GM18502 (cell line): ENCODE data around the gene PECR.
"Not testable (repeated sequence)": the region's sequence is repeated elsewhere in the genome, so short reads cannot be mapped to it uniquely, and the experiment has no call there.

Experiments
- ATAC-seq: cut with Tn5 transposase; IDR thresholded peaks from one replicate; pipeline ENCODE4 v1.9.1; 2021; ENCODE audit warnings: mild to moderate bottlenecking; ENCODE audit not compliant: unreplicated experiment, poor library complexity

PECR gene

DNA sequence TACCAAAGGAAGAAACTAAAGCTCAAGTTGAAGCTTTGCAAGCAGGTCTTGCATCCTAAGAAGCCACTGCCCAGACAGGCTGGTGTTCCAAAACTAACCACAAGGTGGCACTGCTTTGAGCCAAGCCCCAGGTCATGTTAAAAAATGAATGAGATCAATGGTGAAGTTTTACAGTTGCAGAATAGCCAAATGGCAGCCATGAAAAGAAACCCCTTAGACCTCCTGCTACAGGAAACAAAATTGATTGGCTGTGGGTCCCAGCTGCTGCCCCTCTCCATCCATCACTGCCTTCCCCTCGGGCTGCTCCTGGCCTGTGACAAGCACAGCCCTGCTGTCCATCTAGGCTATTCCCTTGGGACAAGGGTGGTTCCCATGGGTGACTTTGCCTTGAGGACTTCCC lies 47.5 kb downstream of the PECR start:
- peak; percentile 34 for ATAC-seq

DNA sequence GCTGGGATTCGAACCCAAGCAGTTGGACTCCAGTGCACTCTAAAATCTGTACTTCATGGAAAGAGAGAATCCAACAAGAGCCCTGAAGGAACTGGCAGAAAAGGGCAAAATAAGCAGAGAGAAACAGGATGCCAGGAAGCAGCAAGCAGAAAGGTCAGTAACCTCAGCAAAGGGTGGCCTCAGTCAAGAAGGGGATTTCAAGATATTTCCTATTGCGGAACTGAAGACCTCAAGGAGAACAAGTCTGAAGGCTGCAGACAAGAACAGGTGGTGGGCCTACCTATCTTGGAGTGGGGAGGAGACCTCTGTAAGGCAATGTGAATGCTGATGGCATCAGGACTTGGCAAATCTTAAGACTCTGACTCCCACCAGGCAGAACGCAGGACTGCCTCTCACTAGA lies 48.2 kb downstream of the PECR start:
- no peak for ATAC-seq

DNA sequence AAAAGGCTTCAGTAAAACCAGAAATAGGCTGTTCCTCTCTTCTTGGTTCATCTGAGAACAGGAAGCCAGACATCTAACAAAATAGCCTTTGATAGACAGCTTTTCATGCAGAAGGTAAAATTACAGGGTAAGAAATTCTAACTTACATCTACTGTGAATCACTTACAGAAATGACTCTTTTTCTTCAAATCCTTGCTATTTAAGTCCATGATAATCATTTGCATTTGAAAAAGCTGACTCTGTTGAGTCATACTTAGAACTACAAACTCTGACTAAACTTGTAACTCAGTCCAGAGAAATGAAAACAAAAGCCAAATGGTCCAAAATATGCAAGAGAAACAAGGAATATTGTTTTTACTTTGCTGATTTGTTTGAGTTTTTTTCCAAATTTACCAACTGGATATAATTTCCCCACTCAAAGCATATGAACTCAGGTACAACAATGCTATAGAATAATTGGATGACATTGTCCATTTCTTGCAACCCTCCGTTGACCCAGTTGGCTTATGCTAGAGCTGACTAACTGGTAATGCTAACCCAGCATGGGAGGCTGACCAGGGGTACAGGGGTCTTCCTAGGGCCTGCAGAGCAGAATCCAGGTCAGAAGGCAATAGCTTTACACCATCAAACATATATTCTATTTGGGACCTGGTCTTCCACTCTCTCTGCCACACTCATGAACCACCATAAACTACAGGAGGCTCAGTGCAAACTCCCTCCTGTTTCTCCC lies 49.5 kb downstream of the PECR start:
- peak; percentile 83 for ATAC-seq

DNA sequence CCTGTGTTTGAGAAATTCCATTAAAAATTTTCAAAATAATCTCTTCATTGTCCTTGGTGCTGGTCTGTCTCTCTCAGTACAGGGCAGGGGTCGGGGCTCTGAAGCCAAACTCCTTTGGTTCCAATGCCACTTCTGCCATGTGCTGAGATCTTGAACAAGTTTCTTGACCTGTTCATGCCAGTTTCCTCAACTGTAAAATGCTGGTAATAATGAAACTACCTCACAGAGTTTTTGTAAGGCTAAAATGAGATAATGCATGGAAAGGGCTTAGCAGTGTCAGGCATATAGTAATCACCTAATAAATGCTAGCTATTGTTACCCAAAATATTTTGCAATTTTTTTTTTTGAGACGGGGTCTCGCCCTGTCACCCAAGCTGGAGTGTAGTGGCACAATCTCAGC lies 51.4 kb downstream of the PECR start:
- ATAC-seq, result no peak

DNA sequence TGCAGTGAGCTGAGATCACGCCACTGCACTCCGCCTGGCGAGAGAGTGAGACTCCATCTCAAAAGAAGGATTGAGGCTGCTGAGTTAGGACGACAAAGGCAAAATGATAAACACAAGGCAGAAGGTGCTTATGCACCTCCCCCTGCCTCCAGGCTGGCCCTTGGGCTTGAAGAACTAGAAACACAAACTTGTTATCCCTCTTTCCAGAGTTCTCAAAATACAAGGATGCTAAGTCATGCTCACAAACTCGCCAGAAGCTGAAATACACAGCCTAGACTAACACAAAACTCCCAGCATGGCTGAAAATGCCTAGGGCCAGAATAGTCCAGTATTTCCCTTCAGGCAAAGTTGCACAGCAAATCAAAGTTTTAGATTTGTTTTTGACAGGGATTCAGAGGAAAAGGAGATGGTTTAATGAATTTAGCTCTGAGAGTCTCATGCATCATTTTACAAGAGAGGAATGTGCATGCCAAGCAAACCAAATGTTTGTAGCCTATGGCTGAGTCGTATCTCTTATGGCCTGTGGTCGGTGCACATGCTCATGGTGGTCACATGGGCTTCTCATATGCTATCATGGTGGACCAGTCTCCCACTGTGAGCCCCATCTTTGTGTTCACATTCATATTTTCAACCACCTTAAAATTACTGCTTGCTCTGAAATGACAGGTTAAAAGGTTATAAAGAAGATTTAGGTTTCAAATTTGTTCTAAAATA lies 52.0 kb downstream of the PECR start:
- ATAC-seq, result no peak

DNA sequence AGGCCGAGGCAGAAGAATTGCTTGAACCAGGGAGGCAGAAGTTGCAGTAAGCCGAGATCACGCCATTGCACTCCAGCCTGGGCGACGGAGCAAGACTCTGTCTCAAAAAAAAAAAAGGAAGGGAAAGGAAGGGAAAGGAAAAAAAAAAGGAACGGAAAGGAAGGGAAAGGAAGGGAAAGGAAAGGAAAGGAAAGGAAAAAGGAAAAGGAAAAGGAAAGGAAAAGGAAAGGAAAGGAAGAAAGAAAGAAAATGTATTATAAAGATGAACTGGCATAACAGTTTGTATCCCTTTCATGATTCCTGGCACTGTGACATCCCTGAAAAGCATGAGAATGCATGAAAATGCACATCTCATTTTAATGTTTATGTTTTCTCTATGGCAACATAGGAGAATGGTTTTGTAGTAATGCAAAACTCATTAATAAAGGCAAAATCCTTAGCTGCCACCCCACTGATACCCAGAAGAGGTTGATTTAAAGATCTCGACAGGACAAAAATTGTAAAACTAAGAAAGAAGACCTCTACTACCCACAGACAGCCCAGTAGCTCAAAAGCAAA lies 56.8 kb downstream of the PECR start:
- ATAC-seq, result no peak

DNA sequence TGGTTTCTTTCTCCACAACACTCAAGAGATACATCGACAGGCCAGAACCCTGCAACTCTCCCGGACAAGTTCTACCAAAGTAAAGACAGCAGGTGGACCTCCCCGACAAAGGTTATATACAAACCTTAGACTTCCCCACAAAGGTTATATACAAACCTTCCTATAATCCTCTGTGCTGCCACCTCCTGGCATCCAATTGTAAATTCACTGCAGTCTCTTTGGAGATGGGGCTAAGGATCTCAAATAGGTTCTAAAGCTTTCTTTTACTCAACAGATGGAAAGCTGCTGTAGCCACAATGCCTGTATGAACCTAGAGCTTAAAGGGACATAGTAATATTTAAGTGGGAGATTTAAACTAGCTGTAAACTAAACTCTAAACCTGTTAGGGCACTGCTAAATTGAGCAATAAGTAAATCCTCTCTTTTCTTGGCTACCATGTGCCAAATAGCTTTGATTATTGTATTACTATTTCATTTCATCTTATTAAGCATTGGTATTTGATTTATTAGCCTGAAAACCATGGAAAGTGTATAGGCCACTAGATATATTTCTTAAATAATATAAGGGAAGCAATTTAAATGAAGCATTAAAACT lies 58.5 kb downstream of the PECR start:
- ATAC-seq, result peak; percentile 89

DNA sequence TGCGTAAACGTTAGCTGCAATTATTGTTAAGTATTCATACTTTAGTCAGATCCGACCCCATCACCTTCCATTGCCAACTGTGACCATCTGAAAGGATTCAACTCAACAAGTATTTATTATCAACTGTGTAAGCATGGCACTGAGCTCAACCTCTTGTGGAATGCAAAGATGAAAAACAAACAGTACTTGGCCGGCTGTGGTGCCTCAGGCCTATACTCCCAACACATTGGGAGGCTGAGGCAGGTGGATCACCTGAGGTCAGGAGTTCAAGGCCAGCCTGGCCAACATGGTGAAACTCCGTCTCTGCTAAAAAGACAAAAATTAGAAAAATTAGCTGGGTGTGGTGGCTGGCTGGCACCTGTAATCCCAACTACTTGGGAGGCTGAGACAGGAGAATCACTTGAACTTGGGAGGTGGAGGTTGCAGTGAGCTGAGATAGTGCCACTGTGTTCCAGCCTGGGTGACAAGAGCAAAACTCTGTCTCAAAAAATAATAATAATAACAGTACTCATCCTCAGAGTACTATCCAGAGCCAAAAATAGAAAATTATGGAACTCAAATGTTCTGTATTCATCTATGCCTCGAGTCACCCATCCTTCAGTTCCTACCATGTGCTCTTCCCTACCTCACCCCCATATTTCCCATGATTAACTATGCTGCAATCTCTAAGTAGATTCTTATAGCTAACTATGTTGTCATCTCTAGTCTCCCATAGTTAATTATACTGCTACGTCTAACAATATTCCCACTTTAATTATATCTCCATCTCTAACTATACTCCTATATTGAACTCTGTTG lies 59.6 kb downstream of the PECR start:
- no peak for ATAC-seq

DNA sequence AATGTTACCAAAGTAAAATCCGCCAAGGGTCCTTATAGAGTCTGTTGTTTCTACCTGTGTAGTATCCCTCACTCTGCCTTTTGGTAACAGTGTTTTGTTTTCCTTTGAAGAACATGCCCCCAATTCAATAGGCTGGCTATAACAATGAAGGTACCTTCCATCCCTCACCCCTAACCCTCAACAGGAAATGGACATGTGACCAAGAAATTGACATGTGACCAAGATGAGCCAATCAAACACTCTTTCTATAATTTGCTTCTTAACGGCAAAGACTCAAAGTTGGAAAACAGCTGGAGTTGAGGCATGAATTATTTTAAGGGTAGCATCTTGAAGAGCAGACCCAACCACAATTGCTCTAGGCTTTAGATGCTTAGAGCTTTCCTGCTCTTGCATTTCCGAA lies 62.9 kb downstream of the PECR start:
- no peak for ATAC-seq

DNA sequence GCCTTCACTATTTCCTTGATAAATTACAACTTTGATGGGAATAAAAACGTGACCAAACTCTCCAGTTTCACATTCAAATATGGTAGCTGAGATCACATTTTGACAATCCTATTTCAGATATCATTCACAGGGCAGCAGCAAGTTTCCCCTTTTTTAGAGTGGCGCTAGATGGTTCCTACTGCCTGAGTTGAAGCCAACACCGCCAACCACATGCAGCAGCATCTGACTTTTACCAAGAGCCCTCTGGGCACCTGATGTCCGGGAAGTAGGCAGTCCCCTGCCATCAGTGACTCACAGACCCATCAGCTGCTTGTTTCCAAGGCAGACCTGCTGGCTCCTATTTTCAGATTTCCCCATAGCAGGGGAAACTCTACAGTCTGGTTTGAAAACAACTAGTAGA lies 64.2 kb downstream of the PECR start:
- ATAC-seq, result peak; percentile 36

DNA sequence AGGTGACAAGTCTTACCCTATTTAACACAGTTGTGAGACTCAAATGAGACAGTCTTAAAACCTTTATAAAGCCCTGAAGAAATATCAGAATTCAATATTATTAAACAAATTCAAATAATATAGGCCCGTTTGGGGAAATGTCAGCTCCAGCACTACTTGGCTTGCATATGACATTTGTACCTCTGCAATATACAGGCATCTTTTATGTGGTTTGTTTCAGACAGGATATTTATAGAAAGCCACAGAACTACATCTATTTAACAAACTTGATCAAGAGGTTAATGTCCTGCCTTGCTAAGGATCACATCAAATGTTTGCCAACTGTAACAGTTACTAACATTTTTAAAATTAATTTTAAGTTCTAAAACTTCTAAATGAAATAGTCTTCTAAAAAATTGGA lies 65.0 kb downstream of the PECR start:
- no peak for ATAC-seq

DNA sequence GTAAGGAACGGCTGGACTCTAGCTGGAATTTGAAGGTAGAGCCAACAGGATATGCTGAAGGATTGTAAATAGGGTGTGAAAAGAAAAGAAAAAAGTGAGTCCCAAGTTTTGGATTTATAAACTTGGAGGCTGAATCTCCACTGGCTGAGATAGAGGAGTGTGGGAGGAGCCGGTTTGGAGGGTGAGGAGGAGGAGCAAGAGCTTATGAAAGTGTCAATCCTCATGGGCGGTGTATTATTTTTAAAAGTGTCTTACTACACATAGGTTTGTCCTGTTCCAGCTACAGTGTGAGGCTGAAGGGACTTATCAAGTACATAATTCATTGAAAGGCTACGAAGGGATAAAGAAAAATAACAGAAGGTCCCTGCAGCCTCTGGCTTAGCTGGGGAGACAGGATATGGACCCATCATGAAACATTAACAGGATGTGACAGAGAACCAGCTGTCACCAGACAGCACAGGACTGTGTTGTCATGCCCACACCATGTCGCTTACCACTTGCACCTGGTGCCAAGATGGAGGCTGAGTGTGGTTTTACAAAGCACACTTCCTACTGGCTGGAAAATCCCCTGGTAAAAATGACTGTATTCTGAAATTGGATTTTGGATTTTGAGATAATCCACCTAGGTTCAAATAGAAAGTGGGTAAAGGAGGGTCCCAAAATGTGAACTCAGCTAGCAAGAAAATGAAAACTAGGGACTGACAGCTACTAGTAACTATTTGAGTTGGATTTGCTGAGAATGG lies 65.7 kb downstream of the PECR start:
- ATAC-seq, result peak; percentile 85

DNA sequence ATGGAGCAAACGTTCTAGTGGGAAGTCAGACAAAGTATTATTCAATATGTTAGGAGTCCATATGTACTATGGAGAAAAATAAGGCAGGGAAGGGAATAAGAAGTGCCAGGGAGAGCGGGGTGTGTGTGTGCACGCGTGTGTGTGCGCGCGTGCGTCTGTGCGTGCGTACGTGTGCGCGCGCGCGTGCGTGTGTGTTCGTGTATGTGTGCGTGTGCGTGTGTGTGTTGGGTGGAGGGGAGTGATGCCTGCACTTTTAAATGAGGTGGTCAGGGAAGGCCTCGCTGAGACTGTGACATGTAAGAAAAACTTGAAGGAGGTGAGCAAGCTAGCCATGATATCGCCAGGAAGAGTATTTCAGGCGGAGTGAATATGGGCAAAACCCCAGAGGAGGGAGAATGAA lies 66.6 kb downstream of the PECR start:
- ATAC-seq, result no peak

DNA sequence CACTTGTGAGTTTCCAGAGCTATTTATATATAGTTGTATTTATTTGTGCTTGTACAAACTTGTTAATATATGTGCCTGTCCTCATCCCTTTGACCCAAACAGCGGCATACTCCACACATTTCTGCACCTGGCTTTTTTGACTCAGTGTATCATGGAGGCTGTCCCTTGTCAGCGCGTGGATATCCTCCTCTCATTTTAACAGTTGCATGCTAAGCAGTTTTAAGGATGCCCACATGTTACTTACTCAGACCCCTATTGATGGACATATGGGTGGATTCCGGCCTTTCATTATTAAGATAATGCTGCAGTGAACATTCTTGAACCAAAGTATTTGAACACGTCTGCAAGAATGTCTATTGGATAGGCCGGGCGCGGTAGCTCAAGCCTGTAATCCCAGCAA lies 67.6 kb downstream of the PECR start:
- no peak for ATAC-seq

DNA sequence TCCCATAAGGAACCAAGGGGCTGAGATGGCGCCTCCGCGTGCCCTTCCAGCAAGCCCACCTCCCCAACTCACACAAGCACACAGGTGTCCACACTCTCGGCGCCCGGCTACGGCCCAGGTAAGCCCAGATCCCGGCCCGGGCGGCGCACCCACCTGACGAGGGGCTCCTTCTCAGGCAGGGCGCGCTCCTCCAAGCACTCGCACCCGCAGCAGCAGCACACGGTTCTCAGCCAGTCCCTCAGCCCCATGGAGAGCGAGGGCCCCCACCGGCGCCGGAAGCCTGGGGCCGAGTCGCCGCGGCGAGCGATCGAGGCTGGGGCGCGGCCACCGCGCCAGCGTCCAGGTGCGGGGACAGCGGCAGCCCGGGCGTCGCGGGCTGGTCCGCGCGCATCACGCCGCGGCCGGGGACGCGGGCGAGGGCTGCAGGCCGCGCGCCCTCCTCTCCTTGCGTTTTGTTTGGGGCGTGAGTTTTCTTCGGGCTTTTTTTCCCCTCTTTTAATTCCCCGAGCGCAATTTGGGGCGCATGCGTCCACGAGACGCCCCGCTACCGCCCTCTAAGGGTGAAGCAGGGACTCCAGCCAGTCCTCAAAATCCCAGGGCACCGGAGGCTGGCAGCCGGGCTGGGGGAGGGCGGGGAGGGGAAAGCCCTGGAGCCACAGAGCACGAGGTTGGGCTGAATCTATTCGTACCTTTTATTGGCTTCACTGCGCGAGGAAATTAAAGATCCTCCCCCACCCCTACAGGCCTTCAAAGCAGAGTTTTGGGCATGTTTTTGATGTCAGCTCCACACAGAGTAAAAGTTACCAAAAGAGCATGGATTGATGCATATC lies 68.3 kb downstream of the PECR start, which contains the start of gene MREG:
MREG (minus strand) TSS at position 472 of the 830 bp plus-strand sequence; CDS start at position 248, 224 bp downstream.
- ATAC-seq, result peak; percentile 49

DNA sequence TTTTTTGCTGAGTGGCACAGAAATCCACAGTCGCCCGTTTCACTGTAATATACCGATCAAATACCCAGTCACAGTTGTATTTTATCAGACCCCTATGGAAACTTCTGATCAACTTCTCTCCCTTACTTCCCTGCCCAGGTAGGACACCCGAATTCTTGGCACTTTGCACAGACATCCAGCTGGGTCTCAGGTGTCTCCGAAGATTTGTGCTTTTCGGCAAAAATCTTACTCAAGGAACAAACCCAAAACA lies 68.9 kb downstream of the PECR start:
- no peak for ATAC-seq

DNA sequence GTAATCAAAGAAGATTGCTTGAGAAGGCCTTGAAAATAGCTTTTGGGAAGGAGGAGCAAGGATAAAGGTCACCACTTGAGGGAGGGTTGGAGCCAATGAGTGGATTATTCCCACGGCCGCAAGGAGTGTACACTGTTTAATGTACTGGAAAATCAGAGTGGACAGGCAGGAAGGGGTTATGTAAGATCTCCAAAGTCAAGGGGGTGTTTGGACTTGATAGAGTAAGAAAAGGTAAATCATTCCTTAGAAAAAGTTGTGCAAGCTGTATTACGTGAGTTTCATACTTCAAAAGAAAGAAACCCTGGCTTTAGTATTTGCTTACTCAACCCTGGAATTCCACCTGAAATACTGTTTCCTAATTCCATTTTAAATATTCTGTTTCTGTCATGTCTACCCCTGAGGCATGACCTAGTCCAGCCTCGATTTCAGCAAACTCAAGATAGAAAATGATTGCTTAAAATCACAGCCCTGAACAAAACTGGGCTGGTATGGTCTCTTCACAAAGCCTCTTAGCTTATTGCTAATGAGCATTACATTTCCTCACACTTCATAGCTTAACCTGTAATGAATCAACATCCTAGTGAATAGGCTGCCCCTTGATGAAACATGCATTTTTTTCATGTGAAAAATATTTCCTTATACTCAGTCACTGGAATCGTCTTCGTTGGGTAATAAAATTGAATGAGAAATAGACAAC lies 69.3 kb downstream of the PECR start:
- ATAC-seq, result no peak

DNA sequence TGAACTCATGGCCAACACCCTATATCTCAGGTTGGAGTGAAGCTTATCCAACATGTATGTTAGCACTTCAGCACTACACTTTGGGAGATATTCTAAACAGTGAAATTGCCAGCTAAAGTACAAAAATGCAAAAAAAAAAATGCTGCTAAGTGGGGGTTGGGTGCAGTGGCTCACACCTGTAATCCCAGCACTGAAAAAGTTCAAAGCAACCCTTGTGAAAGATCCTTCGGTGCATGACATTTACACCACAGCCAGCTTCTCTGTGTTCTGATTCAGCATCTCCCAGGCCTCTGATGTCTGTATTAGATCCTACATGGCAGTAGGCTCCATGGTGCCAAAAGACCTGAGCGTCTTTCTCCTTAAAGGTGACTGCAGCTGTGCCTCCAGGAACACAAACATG lies 72.4 kb downstream of the PECR start:
- not testable (repeated sequence) for ATAC-seq

DNA sequence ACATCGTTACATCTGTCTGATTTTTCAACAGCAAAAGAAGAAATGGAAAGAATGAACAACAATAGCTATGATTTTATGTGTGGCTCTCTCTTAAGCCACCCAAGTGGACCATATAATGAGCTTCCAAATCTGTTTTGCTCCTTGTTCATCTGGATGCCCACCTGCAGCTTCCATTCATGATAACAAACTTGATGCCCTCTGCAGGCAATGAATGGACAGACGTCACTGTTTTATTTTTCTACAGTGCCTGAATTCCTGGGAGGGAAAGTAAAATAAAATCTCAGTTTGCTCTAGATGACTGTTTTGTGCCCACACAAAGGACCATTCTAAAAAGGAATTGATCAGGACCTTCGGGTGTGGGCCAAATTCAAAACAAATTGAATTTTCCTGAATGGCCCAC lies 73.2 kb downstream of the PECR start:
- no peak for ATAC-seq
